CD4-positive, alpha-beta T cell (primary cell): ENCODE results near the gene MLEC. TPM values are rescaled to one million over a fixed set of nuclear protein-coding genes. Genes with fewer than 3 reads are reported as not detected.

Source experiments
- ATAC-seq: fragments of 200-7000 bp; cut with Tn5 transposase; one replicate; pipeline ENCODE4 v1.10.0; 2022; ENCODE audit warnings: mild to moderate bottlenecking; ENCODE audit not compliant: poor library complexity
- CTCF ChIA-PET: fragments of 350-600 bp; sonication (Branson Sonifier 250); formaldehyde crosslinking; loops from one replicate; lab custom pipeline; 2021; ENCODE audit warnings: antibody characterized with exemption, inconsistent platforms; lab: Charles Lee
- POLR2A ChIA-PET: fragments of 350-600 bp; sonication (Branson Sonifier 250); formaldehyde crosslinking; loops from one replicate; lab custom pipeline; 2021; ENCODE audit warnings: antibody characterized with exemption, inconsistent platforms; lab: Charles Lee
- DNase-seq, 14 experiments: peaks; one replicate each; pipeline ENCODE4 v3.0.0-alpha.2; 2013 to 2020; ENCODE audit warnings: mixed read lengths in 2 of 14
- H3K27ac ChIP-seq, 2 donors: one replicate each; pipeline versions ENCODE4 v1.5.1 to v1.7.0; 2013; ENCODE audit warnings: low read length in 2 of 2, low read depth in 1 of 2, mild to moderate bottlenecking in 1 of 2
- H3K27me3 ChIP-seq, 2 experiments: 1 replicate in 1 of 2; 2 replicates in 1 of 2; pipeline versions ENCODE4 v1.6.1 to v1.7.0; 2013; ENCODE audit warnings: low read length in 2 of 2, control low read depth in 1 of 2, mild to moderate bottlenecking in 1 of 2, moderate library complexity in 1 of 2; ENCODE audit not compliant: insufficient read depth in 2 of 2, control insufficient read depth in 1 of 2
- H3K36me3 ChIP-seq: one replicate; pipeline ENCODE4 v1.6.1; 2013; ENCODE audit warnings: low read length, control low read depth; ENCODE audit not compliant: insufficient read depth
- H3K4me1 ChIP-seq: one replicate; pipeline ENCODE4 v1.6.1; 2013; ENCODE audit warnings: low read length, control low read depth; ENCODE audit not compliant: insufficient read depth
- H3K4me3 ChIP-seq: one replicate; pipeline ENCODE4 v1.5.1; 2013; ENCODE audit warnings: mild to moderate bottlenecking, low read length, moderate library complexity
- H3K9me3 ChIP-seq, 2 experiments: 1 replicate in 1 of 2; 2 replicates in 1 of 2; pipeline versions ENCODE4 v1.6.1 to v1.7.0; 2013; ENCODE audit warnings: low read length in 2 of 2, mild to moderate bottlenecking in 2 of 2, control low read depth in 1 of 2, moderate library complexity in 1 of 2; ENCODE audit not compliant: control insufficient read depth in 1 of 2, insufficient read depth in 1 of 2
- H3K27ac Mint-ChIP-seq: one replicate; pipeline ENCODE4 v1.8.0; 2020; ENCODE audit warnings: mixed read lengths
- H3K27me3 Mint-ChIP-seq: one replicate; pipeline ENCODE4 v1.8.0; 2021; ENCODE audit warnings: mixed read lengths
- H3K36me3 Mint-ChIP-seq: one replicate; pipeline ENCODE4 v1.8.0; 2021; ENCODE audit warnings: low read depth, mixed read lengths
- H3K4me1 Mint-ChIP-seq: one replicate; pipeline ENCODE4 v1.8.0; 2021; ENCODE audit warnings: low read depth, mixed read lengths
- H3K4me3 Mint-ChIP-seq: one replicate; pipeline ENCODE4 v1.8.0; 2020; ENCODE audit warnings: mild to moderate bottlenecking, mixed read lengths
- H3K9me3 Mint-ChIP-seq: one replicate; pipeline ENCODE4 v1.8.0; 2020; ENCODE audit warnings: mixed read lengths
- intact Hi-C, 2 experiments: fragments of 100-400 bp; cut with DNase I in 1 of 2; cut with micrococcal nuclease in 1 of 2; formaldehyde crosslinking; loops; one replicate each; pipeline versions ENCODE4 v1.15.1 to v1.9.0; 2023 to 2025; cut with DNase I, micrococcal nuclease
- total RNA-seq, 174 experiments: library from RNA in 2 of 174; stranded (reverse) in 2 of 174; gene quantifications; one replicate each; pipeline ENCODE4 v1.2.3 and lab custom pipeline; 2021 to 2026
- TF ChIP-seq, protein P1 (sequence below): fragments of 200-600 bp; IDR thresholded peaks from one replicate; pipeline ENCODE4 v1.8.0; 2022; ENCODE audit warnings: antibody characterized with exemption, mild to moderate bottlenecking

The MLEC gene
- total RNA-seq, 2 experiments from 2014 or later, result 20.7 to 22.1 TPM

DNA sequence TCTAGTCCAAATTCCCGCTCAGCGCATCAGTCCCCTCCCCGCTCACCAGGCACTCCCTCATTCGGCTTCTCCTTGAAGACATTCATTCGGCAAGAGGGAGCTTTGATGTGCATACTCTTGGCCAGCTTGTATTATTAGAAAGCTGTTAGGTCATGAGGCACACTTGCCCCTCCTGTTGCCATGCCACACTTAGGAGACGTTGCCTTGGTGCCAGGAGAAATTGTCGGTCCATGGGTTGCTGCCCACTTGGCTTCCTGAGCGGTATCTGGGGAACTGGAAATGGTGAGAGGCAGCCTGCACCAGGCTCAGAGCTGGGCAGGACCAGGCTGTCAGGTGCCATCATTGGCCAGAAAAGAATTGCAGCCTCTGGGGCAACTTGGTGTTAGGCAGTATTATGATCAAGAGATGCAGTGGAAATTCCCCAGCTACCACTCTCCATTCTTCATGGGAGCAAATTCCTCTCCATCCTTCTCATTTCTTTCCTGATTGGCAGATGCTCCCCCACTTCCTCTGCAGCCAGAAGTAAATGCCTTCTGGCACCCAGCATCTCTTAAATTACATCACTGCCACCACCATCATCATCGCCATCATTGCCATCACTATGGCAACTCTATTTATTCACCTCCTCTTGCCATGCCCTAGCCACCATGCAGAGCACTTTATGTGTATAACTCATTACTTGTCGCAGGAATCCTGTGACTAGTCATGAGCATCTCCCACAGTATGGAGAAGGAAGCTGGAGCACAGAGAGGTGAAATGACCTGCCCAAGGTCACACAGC is 34.1 kb upstream of the MLEC start:
- H3K27me3 Mint-ChIP-seq, result peaks cover 56% of the 10 kb centered on the region
- no peak overlapping the region for H3K4me3 Mint-ChIP-seq
- CTCF ChIA-PET, result no interaction called here
- Histone ChIP-seq H3K4me3 (no peak overlapping the region), H3K27ac (no peak overlapping the region), H3K9me3 (peaks cover 0 to 4% of the 10 kb centered on the region in 2 experiments), H3K4me1 (peaks cover 14% of the 10 kb centered on the region), H3K27me3 (peaks cover 20 to 39% of the 10 kb centered on the region in 2 experiments), H3K36me3 (no peaks in the 10 kb centered on the region)
- TF ChIP-seq, protein P1, sequence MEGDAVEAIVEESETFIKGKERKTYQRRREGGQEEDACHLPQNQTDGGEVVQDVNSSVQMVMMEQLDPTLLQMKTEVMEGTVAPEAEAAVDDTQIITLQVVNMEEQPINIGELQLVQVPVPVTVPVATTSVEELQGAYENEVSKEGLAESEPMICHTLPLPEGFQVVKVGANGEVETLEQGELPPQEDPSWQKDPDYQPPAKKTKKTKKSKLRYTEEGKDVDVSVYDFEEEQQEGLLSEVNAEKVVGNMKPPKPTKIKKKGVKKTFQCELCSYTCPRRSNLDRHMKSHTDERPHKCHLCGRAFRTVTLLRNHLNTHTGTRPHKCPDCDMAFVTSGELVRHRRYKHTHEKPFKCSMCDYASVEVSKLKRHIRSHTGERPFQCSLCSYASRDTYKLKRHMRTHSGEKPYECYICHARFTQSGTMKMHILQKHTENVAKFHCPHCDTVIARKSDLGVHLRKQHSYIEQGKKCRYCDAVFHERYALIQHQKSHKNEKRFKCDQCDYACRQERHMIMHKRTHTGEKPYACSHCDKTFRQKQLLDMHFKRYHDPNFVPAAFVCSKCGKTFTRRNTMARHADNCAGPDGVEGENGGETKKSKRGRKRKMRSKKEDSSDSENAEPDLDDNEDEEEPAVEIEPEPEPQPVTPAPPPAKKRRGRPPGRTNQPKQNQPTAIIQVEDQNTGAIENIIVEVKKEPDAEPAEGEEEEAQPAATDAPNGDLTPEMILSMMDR, result no peak
- ATAC-seq (no peak), DNase-seq (no peak)
- H3K4me1 Mint-ChIP-seq, result peaks cover 6% of the 10 kb centered on the region
- no peaks in the 10 kb centered on the region for H3K9me3 Mint-ChIP-seq
- intact Hi-C loops, result loop anchor here in 1 of 2 experiments (5.0 kb wide), 1 partner anchor 296 kb away; no protein-coding TSS in a partner anchor
- POLR2A ChIA-PET, result interaction anchor here (0.5 kb wide), 1 partner anchor 19 kb away, joined by 3 read pairs; no protein-coding TSS in a partner anchor
- no peaks in the 10 kb centered on the region for H3K36me3 Mint-ChIP-seq
- no peak overlapping the region for H3K27ac Mint-ChIP-seq

DNA sequence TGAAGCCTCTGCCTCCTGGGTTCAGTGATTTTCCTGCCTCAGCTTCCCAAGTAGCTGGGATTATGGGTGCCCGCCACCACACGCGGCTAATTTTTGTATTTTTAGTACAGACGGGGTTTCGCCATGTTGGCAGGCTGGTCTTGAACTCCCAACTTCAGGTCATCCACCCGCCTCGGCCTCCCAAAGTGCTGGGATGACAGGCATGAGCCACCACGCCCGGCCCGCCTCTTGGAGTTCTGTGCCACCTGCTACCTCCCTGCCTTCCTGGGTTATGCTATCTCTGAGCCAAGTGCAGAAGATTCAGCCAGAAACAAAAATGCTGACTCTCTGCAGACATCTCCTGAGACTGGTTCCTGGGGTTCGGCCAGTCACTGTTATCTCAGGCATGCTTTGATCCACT is 33.3 kb upstream of the MLEC start:
- no peak for DNase-seq
- no peak for ATAC-seq
- TF ChIP-seq, protein P1, result no peak
- no peak overlapping the region for H3K4me3 Mint-ChIP-seq
- ChIA-PET CTCF (no interaction called here), POLR2A (no interaction called here)
- no peaks in the 10 kb centered on the region for H3K9me3 Mint-ChIP-seq
- Histone ChIP-seq H3K27me3 (peaks cover 20 to 34% of the 10 kb centered on the region in 2 experiments), H3K27ac (no peak overlapping the region), H3K4me1 (peaks cover 14% of the 10 kb centered on the region), H3K9me3 (peaks cover 0 to 4% of the 10 kb centered on the region in 2 experiments), H3K4me3 (no peak overlapping the region), H3K36me3 (no peaks in the 10 kb centered on the region)
- H3K27ac Mint-ChIP-seq, result no peak overlapping the region
- intact Hi-C loops, result loop anchor here in 1 of 2 experiments (5.0 kb wide), 1 partner anchor 296 kb away; no protein-coding TSS in a partner anchor
- peaks cover 6% of the 10 kb centered on the region for H3K4me1 Mint-ChIP-seq
- H3K36me3 Mint-ChIP-seq, result no peaks in the 10 kb centered on the region
- H3K27me3 Mint-ChIP-seq, result peaks cover 49% of the 10 kb centered on the region

DNA sequence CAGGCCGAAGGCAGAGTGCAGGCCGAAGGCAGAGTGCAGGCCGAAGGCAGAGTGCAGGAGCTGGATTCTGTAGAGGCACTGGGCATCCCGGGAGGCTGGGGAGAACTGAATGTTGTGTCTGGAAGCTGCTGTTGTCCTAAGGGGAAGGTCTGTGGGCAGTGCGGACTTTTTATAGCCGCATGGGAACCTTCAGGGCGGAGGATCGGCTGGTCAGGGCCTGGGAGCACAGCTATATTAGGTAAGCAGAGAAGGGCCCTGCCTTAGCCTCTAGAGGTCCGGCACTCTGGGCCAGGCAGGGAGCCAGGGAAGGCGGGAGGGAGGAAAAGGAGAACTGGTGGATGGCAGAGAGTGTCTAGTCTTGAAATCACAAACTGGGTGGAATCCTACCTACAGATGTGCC is 32.3 kb upstream of the MLEC start:
- TF ChIP-seq, protein P1, result no peak
- no peak overlapping the region for H3K4me3 ChIP-seq
- Mint-ChIP-seq H3K4me1 (no peaks in the 10 kb centered on the region), H3K27me3 (peaks cover 39% of the 10 kb centered on the region), H3K27ac (no peak overlapping the region), H3K4me3 (no peak overlapping the region), H3K9me3 (no peaks in the 10 kb centered on the region), H3K36me3 (no peaks in the 10 kb centered on the region)
- no peak for ATAC-seq
- peaks cover 4% of the 10 kb centered on the region for H3K4me1 ChIP-seq
- H3K27me3 ChIP-seq, result peaks cover 10 to 25% of the 10 kb centered on the region in 2 experiments
- ChIA-PET POLR2A (no interaction called here), CTCF (no interaction called here)
- H3K9me3 ChIP-seq, result peaks cover 0 to 4% of the 10 kb centered on the region in 2 experiments
- intact Hi-C loops, result loop anchor here in 1 of 2 experiments (5.0 kb wide), 1 partner anchor 297 kb away; no protein-coding TSS in a partner anchor
- H3K36me3 ChIP-seq, result no peaks in the 10 kb centered on the region
- H3K27ac ChIP-seq, result no peak overlapping the region
- DNase-seq, result no peak
